HEK293 (cell line): Measurements from ENCODE around the gene EEF1AKMT3.

Experiments
- CTCF ChIA-PET: fragments of 350-600 bp; formaldehyde crosslinking; extraction: SDS; loops from one replicate; lab custom pipeline; 2021; ENCODE audit warnings: antibody characterized with exemption; lab: Yijun Ruan, JAX
- POLR2A ChIA-PET: fragments of 300-600 bp; formaldehyde crosslinking; extraction: SDS; loops from one replicate; lab custom pipeline; 2020; ENCODE audit warnings: antibody characterized with exemption, inconsistent platforms; lab: Yijun Ruan, JAX
- H3K27ac ChIP-seq: fragments of 200-500 bp; sonication (Bioruptor generic); 2 replicates; pipeline ENCODE4 v1.5.1; 2014; ENCODE audit warnings: low read depth, low read length, control low read depth, inconsistent platforms; ENCODE audit errors: extremely low read depth
- H3K36me3 ChIP-seq, 2 experiments: fragments of 200-500 bp in 1 of 2; sonication (Bioruptor generic) in 1 of 2; 1 replicate in 1 of 2; 2 replicates in 1 of 2; pipeline ENCODE4 v1.5.1; 2014 to 2017; ENCODE audit warnings: inconsistent platforms in 2 of 2, low read length in 2 of 2; ENCODE audit not compliant: control insufficient read depth in 2 of 2, insufficient read depth in 1 of 2
- H3K4me1 ChIP-seq: fragments of 200-500 bp; sonication (Bioruptor generic); 2 replicates; pipeline ENCODE4 v1.5.1; 2014; ENCODE audit warnings: mild to moderate bottlenecking, low read length, inconsistent platforms; ENCODE audit not compliant: control insufficient read depth, insufficient read depth
- H3K4me3 ChIP-seq: 2 replicates; pipeline ENCODE4 v1.5.1; 2011; ENCODE audit warnings: low read depth, mild to moderate bottlenecking, control low read depth, low read length, moderate library complexity
- H3K9me3 ChIP-seq: fragments of 200-500 bp; sonication (Bioruptor generic); 2 replicates; pipeline ENCODE4 v1.5.1; 2014; ENCODE audit warnings: low read depth, low read length, inconsistent platforms; ENCODE audit not compliant: control insufficient read depth, insufficient read depth
- SCRT2 ChIP-seq: fragments of 450-650 bp; formaldehyde crosslinking; IDR thresholded peaks from 2 replicates; pipeline ENCODE4 v1.5.1; 2016; ENCODE audit warnings: missing biosample characterization, missing genetic modification characterization
- ZBTB48 ChIP-seq: fragments of 450-650 bp; formaldehyde crosslinking; IDR thresholded peaks from 2 replicates; pipeline ENCODE4 v1.5.1; 2016; ENCODE audit warnings: missing biosample characterization, missing genetic modification characterization
- ZNF174 ChIP-seq: fragments of 450-650 bp; formaldehyde crosslinking; IDR thresholded peaks from 2 replicates; pipeline ENCODE4 v1.5.0; 2017; ENCODE audit warnings: missing biosample characterization, mild to moderate bottlenecking, missing genetic modification characterization
- ZNF211 ChIP-seq: fragments of 450-650 bp; formaldehyde crosslinking; IDR thresholded peaks from 2 replicates; pipeline ENCODE4 v1.5.1; 2016; ENCODE audit warnings: low read depth, missing biosample characterization, missing genetic modification characterization
- ZNF221 ChIP-seq: fragments of 450-650 bp; formaldehyde crosslinking; IDR thresholded peaks from 2 replicates; pipeline ENCODE4 v1.5.1; 2017; ENCODE audit warnings: missing biosample characterization, missing genetic modification characterization, borderline replicate concordance
- ZNF23 ChIP-seq: fragments of 450-650 bp; formaldehyde crosslinking; IDR thresholded peaks from 2 replicates; pipeline ENCODE4 v1.5.1; 2016; ENCODE audit warnings: missing biosample characterization, missing genetic modification characterization, borderline replicate concordance
- ZNF292 ChIP-seq: fragments of 450-650 bp; formaldehyde crosslinking; IDR thresholded peaks from 2 replicates; pipeline ENCODE4 v1.5.1; 2016; ENCODE audit warnings: low read depth, missing biosample characterization, missing genetic modification characterization, borderline replicate concordance
- ZNF394 ChIP-seq: fragments of 450-650 bp; formaldehyde crosslinking; IDR thresholded peaks from 2 replicates; pipeline ENCODE4 v1.5.1; 2016; ENCODE audit warnings: missing biosample characterization, missing genetic modification characterization, mild to moderate bottlenecking, moderate library complexity, borderline replicate concordance
- ZNF548 ChIP-seq: fragments of 450-650 bp; formaldehyde crosslinking; IDR thresholded peaks from 2 replicates; pipeline ENCODE4 v1.5.1; 2016; ENCODE audit warnings: missing biosample characterization, missing genetic modification characterization
- ZNF596 ChIP-seq: fragments of 450-650 bp; IDR thresholded peaks from 2 replicates; pipeline ENCODE4 v1.5.0; 2018; ENCODE audit warnings: missing biosample characterization, mild to moderate bottlenecking, missing genetic modification characterization, moderate library complexity
- ZNF707 ChIP-seq: fragments of 450-650 bp; formaldehyde crosslinking; IDR thresholded peaks from 2 replicates; pipeline ENCODE4 v1.5.1; 2016; ENCODE audit warnings: missing biosample characterization, missing genetic modification characterization
- ZNF777 ChIP-seq: fragments of 450-650 bp; formaldehyde crosslinking; IDR thresholded peaks from 2 replicates; pipeline ENCODE4 v1.5.1; 2017; ENCODE audit warnings: missing biosample characterization, missing genetic modification characterization, borderline replicate concordance
- ZNF791 ChIP-seq: fragments of 450-650 bp; formaldehyde crosslinking; IDR thresholded peaks from 2 replicates; pipeline ENCODE4 v1.5.1; 2016; ENCODE audit warnings: missing biosample characterization, missing genetic modification characterization
- TF ChIP-seq, protein P1 (sequence below): fragments of 450-650 bp; formaldehyde crosslinking; IDR thresholded peaks from 2 replicates; pipeline ENCODE4 v1.5.1; 2016; ENCODE audit warnings: missing biosample characterization, missing genetic modification characterization
- TF ChIP-seq, protein P2 (sequence below): fragments of 450-650 bp; IDR thresholded peaks from 2 replicates; pipeline ENCODE4 v1.5.1; 2018; ENCODE audit warnings: missing biosample characterization, missing genetic modification characterization
- TF ChIP-seq, protein P3 (sequence below): fragments of 450-650 bp; IDR thresholded peaks from 2 replicates; pipeline ENCODE4 v1.5.1; 2018; ENCODE audit warnings: missing biosample characterization, mild to moderate bottlenecking, missing genetic modification characterization

EEF1AKMT3 gene

DNA sequence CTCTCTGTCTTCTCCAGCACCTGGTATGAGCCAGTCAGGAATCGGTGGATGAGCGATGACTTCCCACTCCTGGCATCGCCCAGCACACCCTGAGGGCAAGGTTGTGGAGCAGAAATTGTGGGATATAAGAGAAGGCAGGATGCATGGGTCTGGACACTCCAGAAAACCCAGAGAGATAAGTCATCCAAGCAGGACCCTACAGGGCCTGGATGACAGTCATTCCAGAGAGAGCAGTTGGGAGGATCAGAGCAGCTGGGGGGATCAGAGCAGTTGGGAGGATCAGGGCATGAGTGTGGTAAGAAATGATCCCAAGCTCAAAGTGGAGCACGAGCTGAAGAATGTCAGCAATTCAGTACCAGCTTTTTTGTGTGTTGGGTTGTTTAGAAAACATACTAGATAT is 37.8 kb upstream of the EEF1AKMT3 start:
- no peak overlapping the region for H3K27ac ChIP-seq
- ChIA-PET POLR2A (interaction anchor here (0.6 to 1.6 kb wide), 2 partner anchors 8 to 10 kb away, joined by 3 to 8 read pairs; no protein-coding TSS in a partner anchor), CTCF (interaction anchor here (0.6 to 4.8 kb wide), 7 partner anchors 9 to 271 kb away, joined by 3 to 55 read pairs (median 5); partner anchors contain the start of gene B4GALNT1)

DNA sequence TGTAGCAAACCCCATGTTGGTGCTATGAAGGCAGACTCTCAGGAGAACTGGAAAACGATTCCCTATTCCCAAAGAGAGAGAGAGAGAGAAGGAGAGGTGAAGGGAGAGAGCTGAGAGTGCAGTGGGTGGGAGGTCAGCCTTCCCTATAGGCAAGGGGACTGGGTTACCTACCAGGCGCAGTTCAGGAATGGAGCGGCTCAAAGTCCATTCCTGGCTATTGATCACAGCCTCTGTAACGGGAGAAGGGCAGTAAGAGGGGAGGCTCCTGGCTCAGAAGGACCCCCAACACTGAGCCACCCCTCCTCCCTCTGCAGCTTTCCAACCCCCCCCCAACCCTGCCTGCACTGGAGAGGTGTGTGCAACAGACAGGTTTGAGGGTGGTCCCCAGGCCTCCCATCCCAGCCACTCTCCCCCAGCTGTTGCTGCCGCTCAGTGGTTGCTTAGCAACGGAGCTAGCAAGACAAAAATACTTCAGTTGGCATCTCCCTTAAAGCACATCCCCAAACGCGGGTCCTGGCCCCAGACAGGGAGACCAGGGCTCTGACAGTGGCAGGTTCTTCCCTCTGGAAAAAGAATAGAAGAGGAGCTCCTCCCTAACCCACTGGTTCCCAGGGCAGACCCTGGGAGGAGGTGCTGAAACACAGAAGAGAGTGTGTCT is 37.1 kb upstream of the EEF1AKMT3 start:
- Histone ChIP-seq H3K27ac (no peak overlapping the region), H3K36me3 (no peaks in the 10 kb centered on the region), H3K4me3 (no peak overlapping the region), H3K4me1 (peaks cover 6% of the 10 kb centered on the region; the same call in 1 of the 2 replicates), H3K9me3 (no peaks in the 10 kb centered on the region)
- ChIA-PET POLR2A (interaction anchor here (0.7 to 1.6 kb wide), 3 partner anchors 9 to 12 kb away, joined by 3 to 8 read pairs (median 6); partner anchors contain the start of gene TSPAN31), CTCF (interaction anchor here (0.5 to 4.8 kb wide), 10 partner anchors 10 to 433 kb away, joined by 3 to 55 read pairs (median 3); no protein-coding TSS in a partner anchor)
- TF ChIP-seq ZNF596 (tag by site-specific recombination): no peak
- TF ChIP-seq ZNF548 (tag by site-specific recombination): no peak
- no peak for TF ChIP-seq ZNF221 (tag by site-specific recombination)
- TF ChIP-seq ZBTB48 (tag by site-specific recombination): 0 out of 2 replicates have a peak, but pooled peaks have one; percentile 25
- TF ChIP-seq SCRT2 (tag by site-specific recombination): peak; percentile 62

More for the DNA sequence above, 37.8 kb upstream of the EEF1AKMT3 start:
- H3K4me1 ChIP-seq: peaks cover 6% of the 10 kb centered on the region; the same call in 1 of the 2 replicates
- TF ChIP-seq ZNF791 (tag by site-specific recombination) (no peak), ZNF174 (tag by site-specific recombination) (no peak), ZNF292 (tag by site-specific recombination) (no peak), ZNF23 (no peak), ZNF707 (tag by site-specific recombination) (no peak), ZNF394 (tag by site-specific recombination) (no peak), ZNF777 (no peak), ZNF211 (tag by site-specific recombination) (no peak)
- TF ChIP-seq, protein P1, sequence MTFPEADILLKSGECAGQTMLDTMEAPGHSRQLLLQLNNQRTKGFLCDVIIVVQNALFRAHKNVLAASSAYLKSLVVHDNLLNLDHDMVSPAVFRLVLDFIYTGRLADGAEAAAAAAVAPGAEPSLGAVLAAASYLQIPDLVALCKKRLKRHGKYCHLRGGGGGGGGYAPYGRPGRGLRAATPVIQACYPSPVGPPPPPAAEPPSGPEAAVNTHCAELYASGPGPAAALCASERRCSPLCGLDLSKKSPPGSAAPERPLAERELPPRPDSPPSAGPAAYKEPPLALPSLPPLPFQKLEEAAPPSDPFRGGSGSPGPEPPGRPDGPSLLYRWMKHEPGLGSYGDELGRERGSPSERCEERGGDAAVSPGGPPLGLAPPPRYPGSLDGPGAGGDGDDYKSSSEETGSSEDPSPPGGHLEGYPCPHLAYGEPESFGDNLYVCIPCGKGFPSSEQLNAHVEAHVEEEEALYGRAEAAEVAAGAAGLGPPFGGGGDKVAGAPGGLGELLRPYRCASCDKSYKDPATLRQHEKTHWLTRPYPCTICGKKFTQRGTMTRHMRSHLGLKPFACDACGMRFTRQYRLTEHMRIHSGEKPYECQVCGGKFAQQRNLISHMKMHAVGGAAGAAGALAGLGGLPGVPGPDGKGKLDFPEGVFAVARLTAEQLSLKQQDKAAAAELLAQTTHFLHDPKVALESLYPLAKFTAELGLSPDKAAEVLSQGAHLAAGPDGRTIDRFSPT: no peak
- TF ChIP-seq, protein P2, sequence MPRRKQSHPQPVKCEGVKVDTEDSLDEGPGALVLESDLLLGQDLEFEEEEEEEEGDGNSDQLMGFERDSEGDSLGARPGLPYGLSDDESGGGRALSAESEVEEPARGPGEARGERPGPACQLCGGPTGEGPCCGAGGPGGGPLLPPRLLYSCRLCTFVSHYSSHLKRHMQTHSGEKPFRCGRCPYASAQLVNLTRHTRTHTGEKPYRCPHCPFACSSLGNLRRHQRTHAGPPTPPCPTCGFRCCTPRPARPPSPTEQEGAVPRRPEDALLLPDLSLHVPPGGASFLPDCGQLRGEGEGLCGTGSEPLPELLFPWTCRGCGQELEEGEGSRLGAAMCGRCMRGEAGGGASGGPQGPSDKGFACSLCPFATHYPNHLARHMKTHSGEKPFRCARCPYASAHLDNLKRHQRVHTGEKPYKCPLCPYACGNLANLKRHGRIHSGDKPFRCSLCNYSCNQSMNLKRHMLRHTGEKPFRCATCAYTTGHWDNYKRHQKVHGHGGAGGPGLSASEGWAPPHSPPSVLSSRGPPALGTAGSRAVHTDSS (tag by site-specific recombination): no peak
- TF ChIP-seq, protein P3, sequence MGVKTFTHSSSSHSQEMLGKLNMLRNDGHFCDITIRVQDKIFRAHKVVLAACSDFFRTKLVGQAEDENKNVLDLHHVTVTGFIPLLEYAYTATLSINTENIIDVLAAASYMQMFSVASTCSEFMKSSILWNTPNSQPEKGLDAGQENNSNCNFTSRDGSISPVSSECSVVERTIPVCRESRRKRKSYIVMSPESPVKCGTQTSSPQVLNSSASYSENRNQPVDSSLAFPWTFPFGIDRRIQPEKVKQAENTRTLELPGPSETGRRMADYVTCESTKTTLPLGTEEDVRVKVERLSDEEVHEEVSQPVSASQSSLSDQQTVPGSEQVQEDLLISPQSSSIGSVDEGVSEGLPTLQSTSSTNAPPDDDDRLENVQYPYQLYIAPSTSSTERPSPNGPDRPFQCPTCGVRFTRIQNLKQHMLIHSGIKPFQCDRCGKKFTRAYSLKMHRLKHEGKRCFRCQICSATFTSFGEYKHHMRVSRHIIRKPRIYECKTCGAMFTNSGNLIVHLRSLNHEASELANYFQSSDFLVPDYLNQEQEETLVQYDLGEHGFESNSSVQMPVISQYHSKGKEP (tag by site-specific recombination): no peak
- H3K36me3 ChIP-seq: no peaks in the 10 kb centered on the region
- no peaks in the 10 kb centered on the region for H3K9me3 ChIP-seq
- H3K4me3 ChIP-seq: no peak overlapping the region
